Measurements from ENCODE around the gene PALB2. TPM values are rescaled to one million over a fixed set of nuclear protein-coding genes. Genes with fewer than 3 reads are reported as not detected.

Gene PALB2
- total RNA-seq, 1 donor from 2014 or later = 14.4 TPM

DNA sequence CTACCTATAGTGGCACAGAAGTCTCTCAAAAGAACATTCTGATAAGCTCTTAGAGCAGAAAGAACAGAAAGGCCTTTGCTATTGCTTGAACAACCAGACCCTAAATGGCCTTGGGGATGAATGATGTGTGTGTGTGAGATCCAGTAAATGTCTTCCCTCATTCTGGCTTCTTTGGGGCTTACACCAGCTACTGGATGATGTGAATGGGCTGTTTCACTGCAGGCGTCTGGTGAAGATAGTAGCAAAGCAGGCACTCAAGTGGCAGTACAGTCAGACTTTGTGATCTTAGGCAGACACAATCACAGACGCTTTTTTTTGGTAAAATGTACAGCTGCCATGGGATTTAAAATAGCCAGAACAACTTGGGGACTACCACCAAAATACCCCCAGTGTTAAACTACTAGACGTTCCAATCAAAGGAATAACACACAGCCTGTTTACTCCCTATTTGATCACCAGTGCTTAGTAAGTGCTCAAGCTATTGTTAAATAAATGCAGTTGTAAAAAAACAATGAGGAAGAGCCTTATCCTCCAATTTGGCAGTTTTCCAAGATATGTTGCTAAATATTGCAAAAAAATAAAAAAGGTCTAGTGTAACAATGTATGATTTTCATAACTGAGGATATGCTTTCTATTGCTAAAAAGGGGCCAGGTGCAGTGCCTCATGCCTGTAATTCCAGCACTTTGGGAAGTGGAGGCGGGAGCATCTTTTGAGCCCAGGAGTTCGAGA is 62.8 kb downstream of the PALB2 start:
- no peak overlapping the region for H3K4me3 Mint-ChIP-seq (ENCODE audit: unreplicated experiment)
- H3K9me3 Mint-ChIP-seq (ENCODE audit: unreplicated experiment) = no peaks in the 10 kb centered on the region
- no peak for DNase-seq
- no peaks in the 10 kb centered on the region for H3K4me1 Mint-ChIP-seq (ENCODE audit: low read depth, unreplicated experiment)
- no peaks in the 10 kb centered on the region for H3K36me3 Mint-ChIP-seq (ENCODE audit: unreplicated experiment)
- no peaks in the 10 kb centered on the region for H3K27me3 Mint-ChIP-seq (ENCODE audit: unreplicated experiment)
- TF ChIP-seq, protein P1, sequence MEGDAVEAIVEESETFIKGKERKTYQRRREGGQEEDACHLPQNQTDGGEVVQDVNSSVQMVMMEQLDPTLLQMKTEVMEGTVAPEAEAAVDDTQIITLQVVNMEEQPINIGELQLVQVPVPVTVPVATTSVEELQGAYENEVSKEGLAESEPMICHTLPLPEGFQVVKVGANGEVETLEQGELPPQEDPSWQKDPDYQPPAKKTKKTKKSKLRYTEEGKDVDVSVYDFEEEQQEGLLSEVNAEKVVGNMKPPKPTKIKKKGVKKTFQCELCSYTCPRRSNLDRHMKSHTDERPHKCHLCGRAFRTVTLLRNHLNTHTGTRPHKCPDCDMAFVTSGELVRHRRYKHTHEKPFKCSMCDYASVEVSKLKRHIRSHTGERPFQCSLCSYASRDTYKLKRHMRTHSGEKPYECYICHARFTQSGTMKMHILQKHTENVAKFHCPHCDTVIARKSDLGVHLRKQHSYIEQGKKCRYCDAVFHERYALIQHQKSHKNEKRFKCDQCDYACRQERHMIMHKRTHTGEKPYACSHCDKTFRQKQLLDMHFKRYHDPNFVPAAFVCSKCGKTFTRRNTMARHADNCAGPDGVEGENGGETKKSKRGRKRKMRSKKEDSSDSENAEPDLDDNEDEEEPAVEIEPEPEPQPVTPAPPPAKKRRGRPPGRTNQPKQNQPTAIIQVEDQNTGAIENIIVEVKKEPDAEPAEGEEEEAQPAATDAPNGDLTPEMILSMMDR (IDR thresholded peaks at IDR 0.05; ENCODE audit: partially characterized antibody, unreplicated experiment) = no peak
- no peak overlapping the region for H3K27ac Mint-ChIP-seq (ENCODE audit: unreplicated experiment)

DNA sequence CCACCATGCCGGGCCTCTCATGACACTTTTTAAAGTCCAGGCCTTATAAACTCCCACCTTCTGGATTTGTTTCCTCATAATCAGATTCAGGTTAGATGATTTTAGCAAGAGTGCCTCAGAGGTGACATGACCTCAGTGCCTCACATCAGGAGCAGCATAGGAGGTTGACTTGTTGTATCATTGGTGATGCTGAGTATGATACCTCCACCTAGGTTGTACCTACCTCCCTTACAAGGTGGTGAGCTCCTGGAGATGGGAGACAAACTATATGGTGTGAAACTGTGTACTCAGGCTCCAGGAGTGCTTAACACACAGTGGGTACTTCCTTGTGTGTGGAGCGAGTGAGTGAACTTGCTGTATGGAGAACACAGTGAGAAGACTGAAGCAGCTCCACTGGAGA is 63.6 kb downstream of the PALB2 start:
- Mint-ChIP-seq H3K36me3 (ENCODE audit: unreplicated experiment) (no peaks in the 10 kb centered on the region), H3K27ac (ENCODE audit: unreplicated experiment) (no peak overlapping the region), H3K27me3 (ENCODE audit: unreplicated experiment) (no peaks in the 10 kb centered on the region), H3K4me1 (ENCODE audit: low read depth, unreplicated experiment) (no peaks in the 10 kb centered on the region), H3K9me3 (ENCODE audit: unreplicated experiment) (no peaks in the 10 kb centered on the region), H3K4me3 (ENCODE audit: unreplicated experiment) (no peak overlapping the region)
- no peak for DNase-seq
- TF ChIP-seq, protein P1 (IDR thresholded peaks at IDR 0.05; ENCODE audit: partially characterized antibody, unreplicated experiment) = no peak

DNA sequence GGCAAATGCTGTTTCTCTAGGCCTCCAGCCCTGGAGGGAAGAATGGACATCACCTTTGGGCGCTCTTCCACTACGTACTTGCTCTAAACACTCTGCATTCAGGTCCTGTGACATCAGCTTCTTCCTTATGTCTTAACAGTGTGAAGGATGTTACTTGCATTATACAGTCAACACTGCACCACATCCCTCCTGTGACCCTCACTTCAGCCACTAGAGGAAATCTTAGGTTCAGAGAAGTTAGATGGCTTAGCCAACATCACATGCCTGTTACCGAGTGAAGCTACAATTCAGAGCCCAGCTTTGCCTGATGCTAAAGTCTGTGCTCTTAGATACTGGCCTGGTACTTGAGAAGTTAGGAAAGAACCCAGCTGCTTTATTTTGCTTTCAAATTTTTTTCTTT is 65.3 kb downstream of the PALB2 start:
- no peaks in the 10 kb centered on the region for H3K4me1 Mint-ChIP-seq (ENCODE audit: low read depth, unreplicated experiment)
- DNase-seq = no peak

DNA sequence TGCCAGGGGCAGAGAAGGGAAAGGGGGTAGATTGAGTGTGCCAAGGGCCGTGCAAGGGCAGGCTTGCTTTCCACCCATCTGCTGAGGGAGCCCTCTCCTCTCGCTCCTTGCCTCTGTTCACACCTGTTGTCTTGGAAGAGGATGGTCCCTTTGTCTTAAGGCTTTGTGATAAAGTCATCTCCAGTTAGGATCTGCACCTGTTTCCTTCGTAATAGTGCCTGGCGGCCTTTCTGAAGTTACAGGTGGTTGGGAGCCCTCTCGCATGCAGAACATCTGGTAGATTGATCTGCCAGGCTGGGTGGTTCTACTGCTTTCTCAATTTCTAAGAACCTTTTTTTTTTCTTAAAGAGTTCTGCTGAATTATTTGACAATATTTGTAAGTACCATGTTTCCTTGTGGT is 67.3 kb downstream of the PALB2 start:
- H3K9me3 Mint-ChIP-seq (ENCODE audit: unreplicated experiment) = no peaks in the 10 kb centered on the region
- DNase-seq = no peak
- H3K27me3 Mint-ChIP-seq (ENCODE audit: unreplicated experiment) = no peaks in the 10 kb centered on the region
- H3K4me3 Mint-ChIP-seq (ENCODE audit: unreplicated experiment) = no peak overlapping the region
- H3K36me3 Mint-ChIP-seq (ENCODE audit: unreplicated experiment) = no peaks in the 10 kb centered on the region
- TF ChIP-seq, protein P1 (IDR thresholded peaks at IDR 0.05; ENCODE audit: partially characterized antibody, unreplicated experiment) = no peak
- H3K27ac Mint-ChIP-seq (ENCODE audit: unreplicated experiment) = no peak overlapping the region
- H3K4me1 Mint-ChIP-seq (ENCODE audit: low read depth, unreplicated experiment) = no peaks in the 10 kb centered on the region

More for the DNA sequence above, 65.3 kb downstream of the PALB2 start:
- TF ChIP-seq, protein P1 (IDR thresholded peaks at IDR 0.05; ENCODE audit: partially characterized antibody, unreplicated experiment) = no peak
- H3K9me3 Mint-ChIP-seq (ENCODE audit: unreplicated experiment) = no peaks in the 10 kb centered on the region
- no peak overlapping the region for H3K27ac Mint-ChIP-seq (ENCODE audit: unreplicated experiment)
- H3K27me3 Mint-ChIP-seq (ENCODE audit: unreplicated experiment) = no peaks in the 10 kb centered on the region
- no peaks in the 10 kb centered on the region for H3K36me3 Mint-ChIP-seq (ENCODE audit: unreplicated experiment)
- no peak overlapping the region for H3K4me3 Mint-ChIP-seq (ENCODE audit: unreplicated experiment)

DNA sequence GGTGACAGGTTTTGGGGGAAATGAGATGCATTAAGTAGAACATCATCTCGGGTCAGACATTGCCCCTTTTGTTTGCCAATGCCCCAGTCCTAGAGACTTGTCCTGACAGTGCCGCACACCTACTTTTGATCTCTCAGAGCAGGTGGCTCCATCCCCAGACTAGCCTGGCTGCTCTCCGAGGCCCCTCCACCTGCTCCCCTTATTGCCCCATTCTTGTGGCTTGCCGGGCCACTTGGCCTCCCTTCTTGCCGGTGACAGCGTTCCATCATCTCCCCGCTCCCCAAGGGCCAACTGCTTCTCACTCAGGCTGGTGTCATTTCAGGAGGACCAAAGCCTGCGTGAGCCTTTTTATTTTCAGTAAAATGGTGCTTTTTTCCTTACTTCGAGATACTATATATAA is 68.7 kb downstream of the PALB2 start:
- Mint-ChIP-seq H3K27me3 (ENCODE audit: unreplicated experiment) (no peaks in the 10 kb centered on the region), H3K27ac (ENCODE audit: unreplicated experiment) (no peak overlapping the region), H3K9me3 (ENCODE audit: unreplicated experiment) (no peaks in the 10 kb centered on the region), H3K36me3 (ENCODE audit: unreplicated experiment) (no peaks in the 10 kb centered on the region), H3K4me3 (ENCODE audit: unreplicated experiment) (peak overlapping the region; percentile 49), H3K4me1 (ENCODE audit: low read depth, unreplicated experiment) (no peaks in the 10 kb centered on the region)
- TF ChIP-seq, protein P1 (IDR thresholded peaks at IDR 0.05; ENCODE audit: partially characterized antibody, unreplicated experiment) = no peak
- no peak for DNase-seq
